GM19328 (cell line): Measurements from ENCODE around the gene ANKRD36.
"Not testable (repeated sequence)": the region's sequence is repeated elsewhere in the genome, so short reads cannot be mapped to it uniquely, and the experiment has no call there.

Source experiments
- ATAC-seq: cut with Tn5 transposase; IDR thresholded peaks from one replicate; pipeline ENCODE4 v1.9.1; 2021; ENCODE audit warnings: mild to moderate bottlenecking, moderate library complexity; ENCODE audit not compliant: unreplicated experiment

Gene ANKRD36

DNA sequence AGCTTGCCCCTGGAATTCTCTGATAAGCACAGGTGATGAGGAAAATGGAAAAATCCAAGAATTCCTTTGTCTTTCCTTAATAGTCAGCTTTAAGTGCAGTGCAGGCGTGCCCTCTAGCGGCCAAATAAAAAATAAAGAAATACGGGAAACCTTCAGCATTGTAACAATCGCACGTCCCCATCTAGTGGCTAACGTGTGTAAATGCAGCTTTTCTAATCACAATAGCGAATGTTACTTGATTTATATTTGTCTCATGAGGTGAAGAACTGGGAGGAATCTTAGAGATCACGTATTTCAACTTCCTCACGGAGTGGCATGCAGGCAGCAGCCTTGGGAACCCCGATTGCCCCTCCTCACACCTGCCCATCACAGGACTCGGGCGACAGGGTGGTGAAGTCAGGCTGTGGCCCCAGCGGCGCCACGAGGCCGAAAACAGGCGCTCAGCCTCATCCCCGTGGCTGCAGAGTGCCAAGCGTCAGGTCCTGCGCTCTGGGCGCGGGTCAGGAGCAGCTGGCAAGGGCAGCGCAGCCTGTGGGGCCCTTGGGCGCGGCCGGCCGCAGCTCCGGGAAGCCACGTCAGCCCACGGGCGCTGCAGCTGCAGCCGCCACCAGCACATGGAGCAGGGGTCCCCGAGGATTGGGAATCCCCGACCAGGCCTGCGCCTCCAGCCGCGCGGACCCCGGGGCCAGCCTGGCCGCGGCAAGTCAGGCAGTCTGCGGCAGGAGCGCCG lies 468 bp upstream of the ANKRD36 start:
- ATAC-seq: not testable (repeated sequence)

DNA sequence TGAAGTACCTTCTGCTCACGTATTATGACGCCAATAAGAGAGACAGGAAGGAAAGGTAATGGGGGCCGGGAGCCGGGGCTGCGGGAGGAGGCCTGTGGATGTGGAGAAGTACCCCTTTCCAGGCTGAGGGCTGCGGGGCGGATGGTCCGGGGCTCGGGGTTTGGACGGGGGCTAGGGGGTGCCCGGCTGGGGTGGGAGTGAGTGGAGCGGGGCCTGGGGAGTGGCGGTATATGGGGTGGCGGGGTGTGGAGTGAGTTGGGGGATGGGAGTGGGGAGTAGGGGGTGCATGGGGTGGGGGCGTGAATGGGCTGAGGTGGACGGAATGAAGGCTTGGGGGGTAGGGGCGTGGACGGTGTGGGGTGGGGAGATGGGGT lies 916 bp downstream of the ANKRD36 start:
- ATAC-seq: not testable (repeated sequence)

- ATAC-seq: not testable (repeated sequence)
Measured at GRCh38 chr2:97129090-97129489, 16.1 kb downstream of the ANKRD36 start.

- not testable (repeated sequence) for ATAC-seq
Measured at GRCh38 chr2:97144016-97144415, 31.1 kb downstream of the ANKRD36 start.

DNA sequence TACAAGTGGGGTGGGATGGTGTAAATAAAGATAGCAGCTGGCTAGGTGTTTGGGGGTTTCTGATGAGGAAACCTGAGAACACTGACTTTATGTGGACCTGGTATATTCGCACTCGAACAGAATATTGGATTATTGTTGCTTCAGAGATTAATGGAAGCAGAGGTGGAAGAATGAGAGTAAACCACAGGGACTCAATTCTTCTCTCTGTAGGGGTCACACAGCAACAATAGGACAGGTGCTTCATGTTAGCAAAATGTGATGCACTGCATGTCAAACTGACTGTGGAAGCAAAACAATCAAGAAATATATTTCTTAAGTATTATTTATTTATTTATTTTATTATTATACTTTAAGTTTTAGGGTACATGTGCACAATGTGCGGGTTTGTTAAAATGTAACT lies 53.6 kb downstream of the ANKRD36 start:
- not testable (repeated sequence) for ATAC-seq

GRCh38 chr2:97167938-97168337 lies 55.0 kb downstream of the ANKRD36 start:
- not testable (repeated sequence) for ATAC-seq

- ATAC-seq: not testable (repeated sequence)
Measured at GRCh38 chr2:97168583-97168982, 55.6 kb downstream of the ANKRD36 start.

GRCh38 chr2:97180391-97180790 lies 67.4 kb downstream of the ANKRD36 start:
- not testable (repeated sequence) for ATAC-seq

DNA sequence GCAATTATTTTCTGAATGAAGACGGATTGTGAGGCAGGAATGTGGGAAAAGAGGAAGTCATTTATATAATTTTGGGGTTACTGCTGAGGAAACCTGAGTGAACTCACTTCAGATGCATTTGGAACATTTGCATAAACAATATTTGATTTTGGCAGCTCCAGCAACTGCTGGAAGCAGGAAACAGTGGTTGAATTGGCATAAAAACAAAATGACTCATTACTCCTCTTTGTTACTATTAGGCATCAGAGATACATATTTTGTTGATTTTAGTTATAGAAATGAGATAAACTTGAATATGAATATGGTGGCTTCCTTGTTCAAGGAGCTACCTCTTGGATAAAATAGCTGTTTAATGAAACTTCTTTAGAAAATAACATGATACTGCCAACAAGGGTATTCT lies 82.4 kb downstream of the ANKRD36 start:
- not testable (repeated sequence) for ATAC-seq

GRCh38 chr2:97197251-97197650 lies 84.3 kb downstream of the ANKRD36 start:
- not testable (repeated sequence) for ATAC-seq

DNA sequence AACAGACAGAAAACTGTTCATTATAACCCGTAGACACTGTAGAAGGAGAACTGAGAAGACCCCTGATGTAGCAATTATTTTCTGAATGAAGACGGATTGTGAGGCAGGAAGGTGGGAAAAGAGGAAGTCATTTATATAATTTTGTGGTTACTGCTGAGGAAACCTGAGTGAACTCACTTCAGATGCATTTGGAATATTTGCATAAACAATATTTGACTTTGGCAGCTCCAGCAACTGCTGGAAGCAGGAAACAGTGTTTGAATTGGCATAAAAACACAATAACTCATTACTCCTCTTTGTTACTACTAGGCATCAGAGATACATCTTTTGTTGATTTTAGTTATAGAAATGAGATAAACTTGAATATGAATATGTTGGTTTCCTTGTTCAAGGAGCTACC lies 87.9 kb downstream of the ANKRD36 start:
- not testable (repeated sequence) for ATAC-seq

- not testable (repeated sequence) for ATAC-seq
Measured at GRCh38 chr2:97202643-97203250, 89.8 kb downstream of the ANKRD36 start.

- no peak for ATAC-seq
Measured at GRCh38 chr2:97210325-97210724, 97.4 kb downstream of the ANKRD36 start.

- ATAC-seq: not testable (repeated sequence)
Measured at GRCh38 chr2:97215025-97215424, 102.1 kb downstream of the ANKRD36 start.

DNA sequence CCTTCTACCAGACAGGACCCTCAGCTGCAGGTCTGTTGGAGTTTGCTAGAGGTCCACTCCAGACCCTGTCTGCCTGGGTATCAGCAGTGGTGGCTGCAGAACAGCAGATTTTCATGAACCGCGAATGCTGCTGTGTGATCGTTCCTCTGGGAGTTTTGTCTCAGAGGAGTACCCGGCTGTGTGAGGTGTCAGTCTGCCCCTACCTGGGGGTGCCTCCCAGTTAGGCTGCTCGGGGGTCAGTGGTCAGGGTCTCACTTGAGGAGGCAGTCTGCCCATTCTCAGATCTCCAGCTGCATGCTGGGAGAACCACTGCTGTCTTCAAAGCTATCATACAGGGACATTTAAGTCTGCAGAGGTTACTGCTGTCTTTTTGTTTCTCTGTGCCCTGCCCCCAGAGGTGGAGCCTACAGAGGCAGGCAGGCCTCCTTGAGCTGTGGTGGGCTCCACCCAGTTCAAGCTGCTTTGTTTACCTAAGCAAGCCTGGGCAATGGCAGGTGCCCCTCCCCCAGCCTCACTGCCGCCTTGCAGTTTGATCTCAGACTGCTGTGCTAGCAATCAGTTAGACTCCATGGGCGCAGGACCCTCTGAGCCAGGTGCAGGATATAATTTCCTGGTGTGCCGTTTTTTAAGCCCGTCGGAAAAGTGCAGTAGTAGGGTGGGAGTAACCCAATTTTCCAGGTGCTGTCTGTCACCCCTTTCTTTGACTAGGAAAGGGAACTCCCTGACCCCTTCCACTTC lies 118.1 kb downstream of the ANKRD36 start:
- ATAC-seq: not testable (repeated sequence)

GRCh38 chr2:97232981-97233380 lies 120.0 kb downstream of the ANKRD36 start:
- not testable (repeated sequence) for ATAC-seq

- ATAC-seq: not testable (repeated sequence)
Measured at GRCh38 chr2:97233660-97234295, 120.8 kb downstream of the ANKRD36 start.

DNA sequence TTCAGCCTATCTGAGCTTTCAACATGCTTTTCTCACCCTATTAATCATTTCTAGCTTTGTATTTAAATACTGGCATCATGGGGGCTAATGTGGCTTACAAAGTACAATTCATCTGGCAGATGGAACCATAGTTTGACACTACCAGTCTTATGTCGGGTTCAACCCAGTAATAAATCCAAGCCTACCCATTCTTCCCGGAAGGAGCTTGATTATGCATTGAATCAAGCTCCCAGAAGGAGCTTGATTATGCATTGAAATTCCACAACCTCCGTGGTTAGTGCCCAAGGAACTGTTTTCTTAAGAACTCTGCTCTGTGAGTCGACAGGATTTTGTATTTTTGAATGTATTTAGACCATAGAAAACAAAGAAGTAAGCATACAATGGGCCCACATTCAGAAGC lies 148.2 kb downstream of the ANKRD36 start:
- not testable (repeated sequence) for ATAC-seq

GRCh38 chr2:97266449-97266848 lies 153.5 kb downstream of the ANKRD36 start:
- not testable (repeated sequence) for ATAC-seq

- ATAC-seq: no peak
Measured at GRCh38 chr2:97267411-97268074, 154.6 kb downstream of the ANKRD36 start.
